GM10847 (cell line): ENCODE data around the gene NCKAP5L.

ENCODE experiments used
- POLR2A ChIP-seq: IDR thresholded peaks from 2 replicates; pipeline ENCODE4 v1.6.1; 2011; ENCODE audit not compliant: insufficient read length; ENCODE audit errors: extremely low read depth

The NCKAP5L gene

DNA sequence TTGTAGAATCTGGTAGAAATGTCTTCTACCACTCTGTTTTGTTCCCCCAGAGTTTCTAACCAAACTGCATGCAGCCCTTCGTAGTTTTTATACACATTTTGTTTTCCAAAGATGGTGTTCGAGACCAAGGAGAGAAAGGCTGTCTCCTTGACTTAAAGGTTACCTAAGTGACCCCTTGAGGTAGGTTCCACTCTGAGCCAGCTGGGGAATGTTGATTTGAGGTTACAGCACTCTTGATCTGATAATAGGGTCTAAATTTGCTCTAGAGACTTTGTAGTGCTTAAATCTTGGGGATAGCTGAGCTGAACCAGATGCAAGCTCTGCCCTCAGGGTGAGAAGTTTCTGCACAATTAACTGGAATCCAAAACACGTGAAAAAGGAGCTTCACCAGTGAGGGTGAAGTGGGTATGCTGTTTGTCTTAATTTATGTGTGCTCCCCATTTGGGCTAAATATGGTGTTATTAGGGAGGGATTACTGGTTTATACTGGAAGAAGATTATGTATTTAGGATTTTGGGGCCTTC is 83.8 kb downstream of the NCKAP5L start:
- no peak for TF ChIP-seq POLR2A

DNA sequence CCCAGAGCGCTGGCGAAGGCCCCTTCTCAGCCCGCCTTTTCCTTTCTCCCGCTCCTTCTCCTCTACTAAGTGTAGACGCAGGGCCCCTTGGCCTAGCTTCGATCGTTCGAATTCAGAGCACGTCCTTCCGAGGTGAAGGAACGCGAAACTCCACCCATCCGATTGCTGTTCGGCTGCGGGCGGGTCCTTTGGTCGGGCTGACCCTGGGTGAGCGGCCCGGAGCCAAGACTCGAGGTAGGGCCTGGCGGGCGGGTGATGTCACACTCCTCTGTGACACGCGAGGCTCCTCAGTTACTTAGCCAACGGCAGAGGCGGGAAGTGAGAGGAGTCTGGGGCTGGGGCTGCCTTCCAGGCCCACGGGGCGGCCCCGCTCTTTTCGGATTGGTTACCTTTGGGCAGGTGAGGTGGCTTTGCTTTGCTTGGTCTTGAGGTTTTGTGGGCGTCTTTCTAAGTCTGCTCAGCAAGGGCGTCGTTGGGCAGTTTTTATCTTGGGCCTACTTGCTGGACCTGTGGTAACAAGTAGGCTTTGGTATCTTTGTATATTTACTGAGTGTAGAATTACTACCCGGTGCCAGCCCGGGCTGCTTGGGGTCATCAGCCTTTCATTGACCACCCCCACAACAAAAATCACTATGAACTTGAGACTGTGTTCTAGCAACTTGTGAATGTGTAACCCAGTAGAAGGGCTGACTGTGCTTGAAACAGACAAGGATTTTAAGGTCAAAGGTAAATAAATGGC is 86.2 kb downstream of the NCKAP5L start:
- no peak for TF ChIP-seq POLR2A
